Loucy (cell line): ENCODE data around the gene CD163.

Experiments used
- H2AFZ ChIP-seq: fragments of 200-600 bp; sonication (generic); 2 replicates; pipeline ENCODE4 v1.6.0; 2016; ENCODE audit warnings: antibody characterized with exemption, mild to moderate bottlenecking, low read length, moderate library complexity
- H3F3A ChIP-seq: fragments of 200-600 bp; 2 replicates; pipeline ENCODE4 v1.6.0; 2016; ENCODE audit warnings: antibody characterized with exemption, low read depth, mild to moderate bottlenecking
- H3K27me3 ChIP-seq: fragments of 200-600 bp; sonication (generic); 2 replicates; pipeline ENCODE4 v1.6.1; 2014; ENCODE audit warnings: low read length, mild to moderate bottlenecking; ENCODE audit not compliant: insufficient read depth, poor library complexity, severe bottlenecking
- H3K36me3 ChIP-seq: fragments of 200-600 bp; sonication (generic); 2 replicates; pipeline ENCODE4 v1.6.1; 2016; ENCODE audit warnings: low read length; ENCODE audit not compliant: insufficient read depth
- H3K4me1 ChIP-seq: fragments of 200-600 bp; sonication (generic); 2 replicates; pipeline ENCODE4 v1.5.1; 2014; ENCODE audit warnings: low read length, mild to moderate bottlenecking; ENCODE audit not compliant: insufficient read depth, poor library complexity, severe bottlenecking
- H3K4me2 ChIP-seq: fragments of 200-600 bp; sonication (generic); 2 replicates; pipeline ENCODE4 v1.6.0; 2014; ENCODE audit warnings: antibody characterized with exemption, low read length, low read depth, mild to moderate bottlenecking; ENCODE audit not compliant: poor library complexity, severe bottlenecking
- H3K4me3 ChIP-seq: fragments of 200-600 bp; sonication (generic); 2 replicates; pipeline ENCODE4 v1.5.1; 2014; ENCODE audit warnings: low read length, mild to moderate bottlenecking, mixed read lengths; ENCODE audit not compliant: poor library complexity, severe bottlenecking
- H3K79me2 ChIP-seq: fragments of 200-600 bp; sonication (generic); 2 replicates; pipeline ENCODE4 v1.6.1; 2014; ENCODE audit warnings: low read length; ENCODE audit not compliant: insufficient read depth
- H3K9ac ChIP-seq: fragments of 200-600 bp; sonication (generic); 2 replicates; pipeline ENCODE4 v1.6.0; 2014; ENCODE audit warnings: mild to moderate bottlenecking, low read depth, low read length, moderate library complexity; ENCODE audit not compliant: poor library complexity, severe bottlenecking
- H3K9me2 ChIP-seq: fragments of 200-600 bp; sonication (generic); replicated peaks from 2 replicates; pipeline ENCODE4 v1.6.1; 2016; ENCODE audit warnings: low read depth, low read length, mixed read lengths
- H3K9me3 ChIP-seq: fragments of 200-600 bp; sonication (generic); 2 replicates; pipeline ENCODE4 v1.6.1; 2014; ENCODE audit warnings: mild to moderate bottlenecking, antibody characterized with exemption, low read length, low read depth; ENCODE audit not compliant: insufficient read depth
- H4K20me1 ChIP-seq: fragments of 200-600 bp; sonication (generic); 2 replicates; pipeline ENCODE4 v1.6.0; 2014; ENCODE audit warnings: antibody characterized with exemption, low read length, mild to moderate bottlenecking; ENCODE audit not compliant: insufficient read depth, poor library complexity, severe bottlenecking
- EZH2phosphoT487 ChIP-seq: fragments of 200-600 bp; IDR thresholded peaks from 2 replicates; pipeline ENCODE4 v1.6.1; 2018; ENCODE audit warnings: antibody characterized with exemption, mild to moderate bottlenecking, moderate library complexity, borderline replicate concordance
- TF ChIP-seq, protein P1 (sequence below): fragments of 200-600 bp; sonication (generic); conservative IDR thresholded peaks from 2 replicates; pipeline ENCODE4 v1.5.1; 2014; ENCODE audit warnings: mild to moderate bottlenecking, antibody characterized with exemption, low read length

The CD163 gene

DNA sequence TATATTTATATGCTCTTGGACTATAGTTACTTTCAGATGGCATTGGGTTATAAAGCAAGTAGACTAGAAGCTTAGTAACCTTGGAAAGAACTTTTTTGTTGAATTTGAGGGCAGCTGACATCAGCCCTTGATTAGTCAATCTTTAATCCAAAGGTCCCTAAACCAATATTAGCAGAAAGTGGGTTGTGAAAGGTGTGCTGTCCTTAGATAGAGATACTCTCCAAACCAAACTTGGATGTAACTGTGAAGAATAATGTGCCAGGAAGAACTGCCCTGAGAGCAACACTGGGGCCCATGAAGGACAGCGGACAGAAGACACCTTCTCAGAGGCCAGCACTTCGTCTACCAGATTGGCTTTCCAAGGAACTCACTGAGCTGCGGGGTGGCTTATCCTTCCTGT, 10.6 kb downstream of the CD163 start:
- TF ChIP-seq, protein P1, sequence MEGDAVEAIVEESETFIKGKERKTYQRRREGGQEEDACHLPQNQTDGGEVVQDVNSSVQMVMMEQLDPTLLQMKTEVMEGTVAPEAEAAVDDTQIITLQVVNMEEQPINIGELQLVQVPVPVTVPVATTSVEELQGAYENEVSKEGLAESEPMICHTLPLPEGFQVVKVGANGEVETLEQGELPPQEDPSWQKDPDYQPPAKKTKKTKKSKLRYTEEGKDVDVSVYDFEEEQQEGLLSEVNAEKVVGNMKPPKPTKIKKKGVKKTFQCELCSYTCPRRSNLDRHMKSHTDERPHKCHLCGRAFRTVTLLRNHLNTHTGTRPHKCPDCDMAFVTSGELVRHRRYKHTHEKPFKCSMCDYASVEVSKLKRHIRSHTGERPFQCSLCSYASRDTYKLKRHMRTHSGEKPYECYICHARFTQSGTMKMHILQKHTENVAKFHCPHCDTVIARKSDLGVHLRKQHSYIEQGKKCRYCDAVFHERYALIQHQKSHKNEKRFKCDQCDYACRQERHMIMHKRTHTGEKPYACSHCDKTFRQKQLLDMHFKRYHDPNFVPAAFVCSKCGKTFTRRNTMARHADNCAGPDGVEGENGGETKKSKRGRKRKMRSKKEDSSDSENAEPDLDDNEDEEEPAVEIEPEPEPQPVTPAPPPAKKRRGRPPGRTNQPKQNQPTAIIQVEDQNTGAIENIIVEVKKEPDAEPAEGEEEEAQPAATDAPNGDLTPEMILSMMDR = no peak
- TF ChIP-seq EZH2phosphoT487 = no peak
- Histone ChIP-seq H3K4me2 (no peak overlapping the region), H3F3A (no peaks in the 10 kb centered on the region), H3K79me2 (no peaks in the 10 kb centered on the region), H3K27me3 (peaks cover 7% of the 10 kb centered on the region), H2AFZ (no peak overlapping the region), H3K9me2 (no peaks in the 10 kb centered on the region), H3K4me3 (no peak overlapping the region), H3K36me3 (no peaks in the 10 kb centered on the region), H3K9me3 (no peaks in the 10 kb centered on the region), H4K20me1 (no peaks in the 10 kb centered on the region), H3K4me1 (no peaks in the 10 kb centered on the region), H3K9ac (no peak overlapping the region)

GRCh38 chr12:7486512-7486911, 17.1 kb downstream of the CD163 start:
- Histone ChIP-seq H3K36me3 (no peaks in the 10 kb centered on the region), H3K4me1 (no peaks in the 10 kb centered on the region), H3K9me3 (no peaks in the 10 kb centered on the region), H4K20me1 (no peaks in the 10 kb centered on the region), H3K9me2 (no peaks in the 10 kb centered on the region), H3K4me2 (no peak overlapping the region), H3K4me3 (no peak overlapping the region), H3K79me2 (no peaks in the 10 kb centered on the region), H3K27me3 (peaks cover 3% of the 10 kb centered on the region), H2AFZ (no peak overlapping the region), H3K9ac (no peak overlapping the region), H3F3A (no peaks in the 10 kb centered on the region)
- TF ChIP-seq, protein P1 = no peak
- TF ChIP-seq EZH2phosphoT487 = no peak

- Histone ChIP-seq H2AFZ (no peak overlapping the region), H3K4me1 (no peaks in the 10 kb centered on the region), H3K36me3 (no peaks in the 10 kb centered on the region), H4K20me1 (no peaks in the 10 kb centered on the region), H3K9me2 (no peaks in the 10 kb centered on the region), H3K4me2 (no peak overlapping the region), H3K27me3 (no peaks in the 10 kb centered on the region), H3K4me3 (no peak overlapping the region), H3K9me3 (no peaks in the 10 kb centered on the region), H3F3A (no peaks in the 10 kb centered on the region), H3K9ac (no peak overlapping the region), H3K79me2 (no peaks in the 10 kb centered on the region)
- no peak for TF ChIP-seq EZH2phosphoT487
- TF ChIP-seq, protein P1 = no peak
These were observed 18.5 kb downstream of the CD163 start for GRCh38 chr12:7485095-7485494.
